ENCODE results near the gene KDM2A. TPM values are rescaled to one million over a fixed set of nuclear protein-coding genes. Genes with fewer than 3 reads are reported as not detected.
"Not testable (repeated sequence)": the region's sequence is repeated elsewhere in the genome, so short reads cannot be mapped to it uniquely, and the experiment has no call there.

The KDM2A gene
- total and polyA plus RNA-seq, 2 of the 13 experiments (the other 11 are each of a cell fraction or from before 2014, with no cell fraction given): 31.3 to 31.4 TPM

DNA sequence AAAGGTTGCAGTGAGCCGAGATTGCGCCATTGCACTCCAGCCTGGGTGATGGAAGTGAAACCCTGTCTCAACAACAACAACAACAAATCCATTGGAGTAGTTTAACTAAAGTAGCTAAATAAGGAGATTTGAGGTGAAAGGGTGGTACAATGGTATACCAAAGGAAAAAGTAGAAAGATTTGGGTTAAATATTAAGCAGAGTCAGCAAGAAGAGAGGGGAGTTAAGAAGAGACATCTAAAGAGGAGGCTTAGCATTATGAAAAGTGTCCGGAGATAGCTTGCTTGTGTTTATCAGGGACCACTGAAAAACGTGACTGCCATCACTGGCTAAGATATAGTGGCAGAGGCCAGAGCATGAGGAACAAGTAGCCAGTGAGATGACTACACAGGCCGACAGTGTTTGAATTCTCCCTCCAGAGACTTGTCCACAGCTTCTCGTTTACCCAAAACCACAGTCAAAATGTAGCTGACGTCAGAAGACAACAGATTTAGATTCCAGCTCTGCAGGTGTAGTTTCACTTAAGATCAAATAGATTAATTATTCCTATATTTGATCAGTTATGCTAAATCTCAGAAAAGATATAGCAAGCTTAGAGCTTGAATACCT, 114.6 kb downstream of the KDM2A start (continued):
- TF ChIP-seq, protein P1, sequence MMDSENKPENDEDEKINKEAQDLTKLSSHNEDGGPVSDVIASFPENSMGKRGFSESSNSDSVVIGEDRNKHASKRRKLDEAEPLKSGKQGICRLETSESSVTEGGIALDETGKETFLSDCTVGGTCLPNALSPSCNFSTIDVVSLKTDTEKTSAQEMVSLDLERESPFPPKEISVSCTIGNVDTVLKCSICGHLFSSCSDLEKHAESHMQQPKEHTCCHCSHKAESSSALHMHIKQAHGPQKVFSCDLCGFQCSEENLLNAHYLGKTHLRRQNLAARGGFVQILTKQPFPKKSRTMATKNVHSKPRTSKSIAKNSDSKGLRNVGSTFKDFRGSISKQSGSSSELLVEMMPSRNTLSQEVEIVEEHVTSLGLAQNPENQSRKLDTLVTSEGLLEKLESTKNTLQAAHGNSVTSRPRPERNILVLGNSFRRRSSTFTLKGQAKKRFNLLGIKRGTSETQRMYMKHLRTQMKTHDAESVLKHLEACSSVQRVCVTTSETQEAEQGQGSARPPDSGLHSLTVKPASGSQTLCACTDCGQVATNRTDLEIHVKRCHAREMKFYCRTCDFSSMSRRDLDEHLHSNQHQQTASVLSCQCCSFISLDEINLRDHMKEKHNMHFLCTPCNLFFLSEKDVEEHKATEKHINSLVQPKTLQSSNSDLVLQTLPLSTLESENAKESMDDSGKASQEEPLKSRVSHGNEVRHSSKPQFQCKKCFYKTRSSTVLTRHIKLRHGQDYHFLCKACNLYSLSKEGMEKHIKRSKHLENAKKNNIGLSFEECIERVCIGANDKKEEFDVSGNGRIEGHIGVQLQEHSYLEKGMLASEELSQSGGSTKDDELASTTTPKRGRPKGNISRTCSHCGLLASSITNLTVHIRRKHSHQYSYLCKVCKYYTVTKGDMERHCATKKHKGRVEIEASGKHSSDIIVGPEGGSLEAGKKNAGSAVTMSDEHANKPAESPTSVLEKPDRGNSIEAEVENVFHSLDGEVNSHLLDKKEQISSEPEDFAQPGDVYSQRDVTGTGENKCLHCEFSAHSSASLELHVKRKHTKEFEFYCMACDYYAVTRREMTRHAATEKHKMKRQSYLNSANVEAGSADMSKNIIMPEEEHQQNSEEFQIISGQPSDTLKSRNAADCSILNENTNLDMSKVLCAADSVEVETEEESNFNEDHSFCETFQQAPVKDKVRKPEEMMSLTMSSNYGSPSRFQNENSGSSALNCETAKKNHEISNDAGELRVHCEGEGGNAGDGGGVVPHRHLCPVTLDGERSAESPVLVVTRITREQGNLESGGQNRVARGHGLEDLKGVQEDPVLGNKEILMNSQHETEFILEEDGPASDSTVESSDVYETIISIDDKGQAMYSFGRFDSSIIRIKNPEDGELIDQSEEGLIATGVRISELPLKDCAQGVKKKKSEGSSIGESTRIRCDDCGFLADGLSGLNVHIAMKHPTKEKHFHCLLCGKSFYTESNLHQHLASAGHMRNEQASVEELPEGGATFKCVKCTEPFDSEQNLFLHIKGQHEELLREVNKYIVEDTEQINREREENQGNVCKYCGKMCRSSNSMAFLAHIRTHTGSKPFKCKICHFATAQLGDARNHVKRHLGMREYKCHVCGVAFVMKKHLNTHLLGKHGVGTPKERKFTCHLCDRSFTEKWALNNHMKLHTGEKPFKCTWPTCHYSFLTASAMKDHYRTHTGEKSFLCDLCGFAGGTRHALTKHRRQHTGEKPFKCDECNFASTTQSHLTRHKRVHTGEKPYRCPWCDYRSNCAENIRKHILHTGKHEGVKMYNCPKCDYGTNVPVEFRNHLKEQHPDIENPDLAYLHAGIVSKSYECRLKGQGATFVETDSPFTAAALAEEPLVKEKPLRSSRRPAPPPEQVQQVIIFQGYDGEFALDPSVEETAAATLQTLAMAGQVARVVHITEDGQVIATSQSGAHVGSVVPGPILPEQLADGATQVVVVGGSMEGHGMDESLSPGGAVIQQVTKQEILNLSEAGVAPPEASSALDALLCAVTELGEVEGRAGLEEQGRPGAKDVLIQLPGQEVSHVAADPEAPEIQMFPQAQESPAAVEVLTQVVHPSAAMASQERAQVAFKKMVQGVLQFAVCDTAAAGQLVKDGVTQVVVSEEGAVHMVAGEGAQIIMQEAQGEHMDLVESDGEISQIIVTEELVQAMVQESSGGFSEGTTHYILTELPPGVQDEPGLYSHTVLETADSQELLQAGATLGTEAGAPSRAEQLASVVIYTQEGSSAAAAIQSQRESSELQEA (CRISPR knock-in tag; IDR thresholded peaks at IDR 0.05; ENCODE audit: not compliant biosample characterization): no peak
- TF ChIP-seq, protein P2, sequence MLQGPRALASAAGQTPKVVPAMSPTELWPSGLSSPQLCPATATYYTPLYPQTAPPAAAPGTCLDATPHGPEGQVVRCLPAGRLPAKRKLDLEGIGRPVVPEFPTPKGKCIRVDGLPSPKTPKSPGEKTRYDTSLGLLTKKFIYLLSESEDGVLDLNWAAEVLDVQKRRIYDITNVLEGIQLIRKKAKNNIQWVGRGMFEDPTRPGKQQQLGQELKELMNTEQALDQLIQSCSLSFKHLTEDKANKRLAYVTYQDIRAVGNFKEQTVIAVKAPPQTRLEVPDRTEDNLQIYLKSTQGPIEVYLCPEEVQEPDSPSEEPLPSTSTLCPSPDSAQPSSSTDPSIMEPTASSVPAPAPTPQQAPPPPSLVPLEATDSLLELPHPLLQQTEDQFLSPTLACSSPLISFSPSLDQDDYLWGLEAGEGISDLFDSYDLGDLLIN (CRISPR knock-in tag; IDR thresholded peaks at IDR 0.05; ENCODE audit: borderline replicate concordance): no peak
- no peak for TF ChIP-seq ZFP62 (CRISPR knock-in tag; IDR thresholded peaks at IDR 0.05)
- TF ChIP-seq ZNF557 (CRISPR knock-in tag; IDR thresholded peaks at IDR 0.05): no peak
- TF ChIP-seq, protein P3, sequence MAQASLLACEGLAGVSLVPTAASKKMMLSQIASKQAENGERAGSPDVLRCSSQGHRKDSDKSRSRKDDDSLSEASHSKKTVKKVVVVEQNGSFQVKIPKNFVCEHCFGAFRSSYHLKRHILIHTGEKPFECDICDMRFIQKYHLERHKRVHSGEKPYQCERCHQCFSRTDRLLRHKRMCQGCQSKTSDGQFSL (CRISPR knock-in tag; IDR thresholded peaks at IDR 0.05): no peak

DNA sequence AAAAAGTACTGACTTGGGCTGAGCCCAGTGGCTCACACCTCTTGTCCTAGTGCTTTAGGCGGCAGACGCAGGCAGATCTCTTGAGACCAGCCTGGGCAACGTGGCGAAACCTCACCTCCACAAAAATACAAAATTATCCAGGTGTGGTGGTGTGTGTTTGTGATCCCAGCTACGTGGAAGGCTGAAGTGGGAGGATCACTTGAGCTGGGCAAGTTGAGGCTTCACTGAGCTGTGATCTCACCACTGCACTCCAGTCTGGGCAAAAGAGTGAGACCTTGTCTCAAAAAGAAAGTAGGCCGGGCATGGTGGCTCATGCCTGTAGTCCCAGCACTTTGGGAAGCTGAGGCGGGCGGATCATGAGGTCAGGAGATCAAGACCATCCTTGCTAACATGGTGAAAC, 115.5 kb downstream of the KDM2A start:
- CTCF ChIA-PET (ENCODE audit: low intra/inter-chr PET ratio, low total read pairs); BruUV-seq (replicated peaks); H3K9ac ChIP-seq (ENCODE audit: insufficient read depth, low read depth, low read length); H3K4me3 ChIP-seq (replicated peaks in 1 of 3; ENCODE audit: insufficient read depth in 1 of 3, low read depth in 2 of 3, low read length in 3 of 3); in situ Hi-C loops (cut with HindIII; ENCODE audit: extremely low pct_ligation_motif_present, low pct_unique_long_range_greater_than_20kb); ATAC-seq; H3K9me3 ChIP-seq (ENCODE audit: low read length); H3K27ac ChIP-seq (ENCODE audit: extremely low read length, insufficient read depth, low read length); H2AFZ ChIP-seq (ENCODE audit: low read length); FAIRE-seq; DNase-seq (ENCODE audit: low spot score); H3K27me3 ChIP-seq (ENCODE audit: control insufficient read depth in 1 of 2, insufficient read depth in 2 of 2, low read length in 2 of 2); H3K79me2 ChIP-seq (ENCODE audit: insufficient read depth, low read length); H4K20me1 ChIP-seq (ENCODE audit: insufficient read depth, low read length); H3K4me2 ChIP-seq (ENCODE audit: low read depth, low read length); intact Hi-C loops (cut with micrococcal nuclease; ENCODE audit: unreplicated experiment): not testable (repeated sequence)
- WGBS (ENCODE audit: low lambda C conversion rate): 98% methylated on average over 8 of the region's 8 CpGs
- POLR2A ChIA-PET: interaction anchor here (0.7 kb wide), 1 partner anchor 491 kb away, joined by 3 read pairs; no protein-coding TSS in a partner anchor
- Histone ChIP-seq H3K36me3 (replicated peaks in 1 of 2; ENCODE audit: control insufficient read depth in 1 of 2, insufficient read depth in 2 of 2, low read length in 2 of 2) (peaks cover 10 to 29% of the 10 kb centered on the region in 2 experiments), H3K4me1 (ENCODE audit: insufficient read depth, low read length) (peaks cover 30% of the 10 kb centered on the region)
